Testis (tissue), 3 donors: ENCODE results near the gene FBH1. TPM values are rescaled to one million over a fixed set of nuclear protein-coding genes. Genes with fewer than 3 reads are reported as not detected.

Experiments used
- DNase-seq: peaks from one replicate; pipeline ENCODE4 v3.0.0-alpha.2; 2019
- H3K27ac ChIP-seq, 2 donors: fragments of 200-600 bp; sonication (generic); one replicate each; pipeline ENCODE4 v1.5.1; 2019
- H3K27me3 ChIP-seq: fragments of 200-600 bp; sonication (generic); one replicate; pipeline ENCODE4 v1.5.1; 2019
- H3K36me3 ChIP-seq: fragments of 200-600 bp; sonication (generic); one replicate; pipeline ENCODE4 v1.5.1; 2017; ENCODE audit warnings: low read depth; ENCODE audit errors: missing control alignments
- H3K4me1 ChIP-seq: fragments of 200-600 bp; sonication (generic); one replicate; pipeline ENCODE4 v1.5.1; 2019
- H3K4me3 ChIP-seq, 2 donors: fragments of 200-600 bp; sonication (generic); one replicate each; pipeline ENCODE4 v1.5.1; 2017 to 2019
- H3K9me3 ChIP-seq: fragments of 200-600 bp; sonication (generic); one replicate; pipeline ENCODE4 v1.5.1; 2017
- CTCF ChIP-seq, 3 experiments: fragments of 450-650 bp in 2 of 3; fragments of 200-600 bp in 1 of 3; sonication (generic) in 1 of 3; IDR thresholded peaks; one replicate each; pipeline ENCODE4 v1.5.1; 2016 to 2019; ENCODE audit warnings: antibody characterized with exemption in 3 of 3, mild to moderate bottlenecking in 2 of 3, moderate library complexity in 1 of 3
- POLR2A ChIP-seq: fragments of 450-650 bp; IDR thresholded peaks from one replicate; pipeline ENCODE4 v1.6.1; 2017; ENCODE audit warnings: antibody characterized with exemption, mild to moderate bottlenecking, moderate library complexity
- WGBS, 2 donors: methylation state at CpG; one replicate each; pipeline ENCODE4 v1.1.5; 2018; 5-methylcytosine and 5-hydroxymethylcytosine counted together
- intact Hi-C: fragments of 100-400 bp; cut with DNase I; formaldehyde crosslinking; loops from one replicate; pipeline ENCODE4 v1.15.1; 2023; ENCODE audit warnings: low total_unique reads
- polyA plus RNA-seq: library from polyadenylated mRNA; stranded (reverse); fragments of 350-450 nt; fragmentation: Illumina TruSeq; extraction: RNeasy Lipid Tissue Mini Kit (QIAGEN cat#74804); gene quantifications from one replicate; pipeline ENCODE4 v1.2.3, GENCODE V29; 2014; ENCODE audit warnings: low read depth, low replicate concordance; ENCODE audit not compliant: insufficient read depth
- total RNA-seq, 2 donors: library from RNA; depleted of rRNA; stranded (reverse); fragments of >200 nt; gene quantifications; one replicate each; pipeline ENCODE4 v1.2.3, GENCODE V29; 2016

Gene FBH1
- total and polyA plus RNA-seq, 3 donors from 2014 or later = 91.6 to 203 (median 174) TPM

- H3K27ac ChIP-seq = no peak overlapping the region
- H3K4me3 ChIP-seq = no peak overlapping the region
- no peaks in the 10 kb centered on the region for H3K27me3 ChIP-seq
- 54 to 57% methylated on average over 14 of the region's 14 CpGs for WGBS, 2 donors
- no peak for TF ChIP-seq POLR2A
- peak in 2 of 3 experiments; percentile 8 to 30 for TF ChIP-seq CTCF (IDR thresholded peaks at IDR 0.05)
- H3K4me1 ChIP-seq = peaks cover 4% of the 10 kb centered on the region
- peak; percentile 78 for DNase-seq
- intact Hi-C loops = no loop called here
- H3K36me3 ChIP-seq = no peaks in the 10 kb centered on the region
- H3K9me3 ChIP-seq = no peaks in the 10 kb centered on the region
Observed at GRCh38 chr10:5949009-5949759, 59.1 kb downstream of the FBH1 start.

GRCh38 chr10:5951167-5951711 lies 61.2 kb downstream of the FBH1 start:
- 88 to 89% methylated on average over 7 of the region's 7 CpGs for WGBS, 2 donors
- intact Hi-C loops = no loop called here
- Histone ChIP-seq H3K27me3 (no peaks in the 10 kb centered on the region), H3K4me3 (no peak overlapping the region), H3K36me3 (no peaks in the 10 kb centered on the region), H3K4me1 (no peaks in the 10 kb centered on the region), H3K9me3 (no peaks in the 10 kb centered on the region), H3K27ac (no peak overlapping the region)
- TF ChIP-seq CTCF (IDR thresholded peaks at IDR 0.05) (no peak), POLR2A (no peak)
- DNase-seq = peak; percentile 21

GRCh38 chr10:5951721-5952407 lies 61.8 kb downstream of the FBH1 start:
- no peaks in the 10 kb centered on the region for H3K9me3 ChIP-seq

GRCh38 chr10:5952731-5953385 lies 62.8 kb downstream of the FBH1 start:
- Histone ChIP-seq H3K36me3 (no peaks in the 10 kb centered on the region), H3K4me1 (no peaks in the 10 kb centered on the region), H3K27ac (no peak overlapping the region), H3K27me3 (no peaks in the 10 kb centered on the region), H3K9me3 (no peaks in the 10 kb centered on the region), H3K4me3 (no peak overlapping the region)
- WGBS, 2 donors = 82 to 86% methylated on average over 20 of the region's 20 CpGs
- no peak for TF ChIP-seq CTCF (IDR thresholded peaks at IDR 0.05)
- no peak for TF ChIP-seq POLR2A
- no peak for DNase-seq
- intact Hi-C loops = no loop called here

More at GRCh38 chr10:5951721-5952407, 61.8 kb downstream of the FBH1 start:
- Histone ChIP-seq H3K4me3 (no peak overlapping the region), H3K27ac (no peak overlapping the region), H3K36me3 (no peaks in the 10 kb centered on the region), H3K4me1 (no peaks in the 10 kb centered on the region), H3K27me3 (no peaks in the 10 kb centered on the region)
- WGBS, 2 donors = 86 to 94% methylated on average over 6 of the region's 6 CpGs
- no peak for TF ChIP-seq CTCF (IDR thresholded peaks at IDR 0.05)
- no peak for TF ChIP-seq POLR2A
- intact Hi-C loops = no loop called here
- DNase-seq = no peak
